PC-3 (cell line): ENCODE data around the gene MAGEF1.

ENCODE experiments used
- CTCF ChIP-seq: fragments of 300-600 bp; sonication (generic); conservative IDR thresholded peaks from 2 replicates; pipeline ENCODE4 v1.5.1; 2017; ENCODE audit warnings: antibody characterized with exemption, low read depth, mild to moderate bottlenecking, low read length
- EZH2phosphoT487 ChIP-seq: fragments of 300-600 bp; sonication (generic); IDR thresholded peaks from 2 replicates; pipeline ENCODE4 v1.6.1; 2018; ENCODE audit warnings: mild to moderate bottlenecking, antibody characterized with exemption, low read length, borderline replicate concordance

- TF ChIP-seq CTCF (no peak), EZH2phosphoT487 (no peak)
Measured at GRCh38 chr3:184737641-184738505, 26.0 kb upstream of the MAGEF1 start.
